NCI-H1436 treated with DMSO at 0.1 percent for 48 hours (cell line): Measurements from ENCODE around the gene DUOX2.
"Not testable (repeated sequence)": the region's sequence is repeated elsewhere in the genome, so short reads cannot be mapped to it uniquely, and the experiment has no call there.

ENCODE experiments used
- DNase-seq: peaks from one replicate; lab custom pipeline; 2025; lab: John Stamatoyannopoulos, UW

Gene DUOX2

DNA sequence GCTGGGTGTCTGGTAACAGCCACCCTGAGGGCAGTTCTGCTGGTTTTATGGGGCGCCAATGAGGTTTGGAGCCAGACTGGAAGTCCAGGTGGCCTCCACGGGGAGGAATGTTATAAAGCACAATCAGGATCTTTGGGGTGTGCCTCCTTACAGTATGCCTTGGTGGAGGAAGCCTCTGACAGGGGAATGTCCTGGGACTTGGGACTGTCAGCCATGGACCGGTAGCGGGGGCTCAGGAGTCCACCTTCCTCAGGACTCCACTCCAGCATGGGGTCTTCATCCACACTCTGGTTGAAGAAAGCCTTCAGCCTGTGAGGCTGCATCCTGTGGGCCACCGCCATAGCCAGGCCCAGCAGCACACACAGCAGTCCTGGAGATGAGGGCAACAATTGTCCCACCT lies 5.0 kb upstream of the DUOX2 start:
- no peak for DNase-seq

DNA sequence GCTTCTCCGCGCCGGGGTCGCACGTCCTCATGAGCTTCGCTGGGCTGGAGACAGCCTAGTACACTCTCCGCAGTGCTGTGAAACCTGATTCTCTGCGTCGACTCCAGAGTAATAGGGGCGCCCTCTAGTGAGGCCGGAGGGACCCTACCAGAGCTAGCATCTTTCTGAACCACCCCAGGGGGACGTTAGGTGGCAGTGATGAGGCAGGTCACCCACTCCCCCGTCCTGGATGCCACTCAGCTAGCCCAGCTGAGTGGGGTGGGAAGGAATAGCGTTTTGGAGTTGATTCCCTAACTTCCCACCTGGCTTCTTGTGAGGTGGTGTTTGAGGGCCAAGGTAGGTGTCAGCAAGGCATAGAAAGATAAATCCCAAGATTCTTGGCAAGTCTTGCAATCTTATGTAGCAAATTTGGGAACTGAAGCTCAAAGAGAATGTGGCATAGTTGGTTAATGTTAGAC lies 4.2 kb upstream of the DUOX2 start:
- DNase-seq = peak; percentile 65

DNA sequence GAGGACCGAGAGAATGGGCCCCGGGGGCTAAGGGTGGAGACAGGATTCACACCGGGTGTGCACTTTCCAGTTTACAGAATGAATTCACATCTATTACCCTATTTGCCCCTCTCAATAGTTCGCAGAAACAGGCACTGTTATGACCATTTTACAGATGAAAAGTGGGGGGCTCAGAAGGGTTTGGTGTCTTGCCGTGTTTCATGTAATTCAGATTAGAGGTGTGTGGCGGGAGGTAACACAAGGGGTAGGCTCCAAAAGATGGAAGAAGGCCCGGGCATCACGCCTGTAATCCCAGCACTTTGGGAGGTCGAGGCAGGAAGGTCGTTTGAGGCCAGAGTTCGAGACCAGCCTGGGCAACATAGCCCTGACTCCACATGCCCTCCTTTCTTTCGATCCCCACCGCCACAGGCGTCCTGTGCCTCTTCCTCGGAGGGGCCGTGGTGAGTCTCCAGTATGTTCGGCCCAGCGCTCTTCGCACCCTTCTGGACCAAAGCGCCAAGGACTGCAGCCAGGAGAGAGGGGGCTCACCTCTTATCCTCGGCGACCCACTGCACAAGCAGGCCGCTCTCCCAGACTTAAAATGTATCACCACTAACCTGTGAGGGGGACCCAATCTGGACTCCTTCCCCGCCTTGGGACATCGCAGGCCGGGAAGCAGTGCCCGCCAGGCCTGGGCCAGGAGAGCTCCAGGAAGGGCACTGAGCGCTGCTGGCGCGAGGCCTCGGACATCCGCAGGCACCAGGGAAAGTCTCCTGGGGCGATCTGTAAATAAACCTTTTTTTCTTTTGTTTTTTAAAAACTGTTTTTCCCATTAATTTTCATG lies 3.5 kb upstream of the DUOX2 start:
- DNase-seq = no peak

DNA sequence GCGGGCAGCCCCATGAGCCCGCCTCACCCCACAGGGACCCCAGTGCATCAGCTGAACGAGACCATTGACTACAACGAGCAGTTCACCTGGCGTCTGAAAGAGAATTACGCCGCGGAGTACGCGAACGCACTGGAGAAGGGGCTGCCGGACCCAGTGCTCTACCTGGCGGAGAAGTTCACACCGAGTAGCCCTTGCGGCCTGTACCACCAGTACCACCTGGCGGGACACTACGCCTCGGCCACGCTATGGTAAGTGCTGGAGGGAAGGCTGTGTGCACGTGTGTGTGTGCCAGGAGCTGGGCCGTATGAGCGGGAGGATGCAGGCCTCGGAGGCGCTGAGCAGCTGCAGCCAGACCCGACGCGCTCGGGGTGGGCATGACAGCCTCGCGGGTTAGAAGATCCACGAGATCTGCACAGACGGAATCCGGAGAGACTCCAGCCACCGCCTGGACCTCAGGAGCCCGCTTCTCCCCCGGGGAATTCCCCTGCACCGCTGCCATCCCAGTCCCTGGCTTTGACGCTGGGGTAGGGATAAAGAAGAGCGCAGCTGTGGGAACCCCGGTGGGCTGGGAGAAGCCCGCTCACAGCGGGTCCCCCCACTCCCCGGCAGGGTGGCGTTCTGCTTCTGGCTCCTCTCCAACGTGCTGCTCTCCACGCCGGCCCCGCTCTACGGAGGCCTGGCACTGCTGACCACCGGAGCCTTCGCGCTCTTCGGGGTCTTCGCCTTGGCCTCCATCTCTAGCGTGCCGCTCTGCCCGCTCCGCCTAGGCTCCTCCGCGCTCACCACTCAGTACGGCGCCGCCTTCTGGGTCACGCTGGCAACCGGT lies 2.7 kb upstream of the DUOX2 start:
- DNase-seq = no peak

DNA sequence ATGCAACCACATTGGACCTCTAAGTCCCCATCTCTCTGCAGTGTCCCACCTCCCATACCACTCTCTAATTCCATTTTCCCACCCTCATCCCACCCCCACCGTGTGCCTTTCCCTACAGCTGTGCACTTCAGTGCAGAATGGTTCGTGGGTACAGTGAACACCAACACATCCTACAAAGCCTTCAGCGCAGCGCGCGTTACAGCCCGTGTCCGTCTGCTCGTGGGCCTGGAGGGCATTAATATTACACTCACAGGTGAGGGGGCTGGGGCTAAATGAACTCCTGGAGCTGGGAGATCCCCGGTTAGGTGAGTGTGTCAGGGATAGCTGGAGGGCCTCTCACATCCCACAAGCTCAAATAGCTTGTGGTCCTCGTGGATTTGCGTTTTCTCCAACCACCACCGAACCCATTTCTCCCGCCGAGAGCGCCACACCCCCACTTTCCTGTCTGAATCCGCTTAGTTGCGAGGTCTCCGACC lies 2.1 kb upstream of the DUOX2 start:
- DNase-seq = no peak

DNA sequence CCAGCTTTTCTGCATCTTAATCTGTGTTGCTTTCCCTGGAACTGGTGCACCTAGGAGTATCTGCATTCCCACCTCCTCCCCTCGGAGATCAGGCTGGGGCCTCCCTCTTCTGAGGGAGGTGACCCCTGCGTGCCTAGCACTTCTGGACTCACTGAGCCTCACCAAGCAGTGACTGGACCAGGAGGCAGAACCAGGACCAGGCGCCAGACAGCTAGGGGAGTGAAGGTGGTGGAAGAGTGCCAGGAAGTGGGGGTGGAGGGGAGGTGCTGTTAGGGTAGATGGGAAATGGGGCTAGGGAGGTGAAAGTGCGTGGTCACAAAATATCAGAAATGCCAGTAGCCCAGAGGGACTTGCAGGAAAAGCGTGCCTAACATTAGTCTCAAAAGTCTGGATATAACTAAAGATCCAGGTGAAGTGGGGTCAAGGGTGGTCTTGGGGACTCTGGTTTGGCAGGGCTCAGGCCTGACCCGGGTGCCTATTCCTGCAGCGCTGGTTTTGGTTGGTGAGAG lies 1.4 kb upstream of the DUOX2 start:
- DNase-seq = no peak

DNA sequence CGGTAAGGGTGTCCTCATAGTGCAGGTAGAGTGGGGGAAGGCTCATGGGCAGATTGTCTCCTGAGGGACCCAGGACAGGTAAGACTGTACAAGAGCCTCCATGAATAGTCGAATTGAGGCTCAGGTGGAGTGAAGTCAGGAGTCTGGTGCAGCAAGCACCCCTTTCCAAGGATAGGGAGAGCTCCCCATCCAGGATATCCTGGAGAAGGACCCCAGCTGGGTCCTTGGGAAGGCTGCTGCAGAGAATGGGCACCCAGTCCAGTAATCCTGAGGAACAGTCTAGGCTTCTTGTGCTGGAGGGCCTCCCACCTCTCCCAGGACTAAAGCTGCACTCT lies 746 bp upstream of the DUOX2 start:
- no peak for DNase-seq

DNA sequence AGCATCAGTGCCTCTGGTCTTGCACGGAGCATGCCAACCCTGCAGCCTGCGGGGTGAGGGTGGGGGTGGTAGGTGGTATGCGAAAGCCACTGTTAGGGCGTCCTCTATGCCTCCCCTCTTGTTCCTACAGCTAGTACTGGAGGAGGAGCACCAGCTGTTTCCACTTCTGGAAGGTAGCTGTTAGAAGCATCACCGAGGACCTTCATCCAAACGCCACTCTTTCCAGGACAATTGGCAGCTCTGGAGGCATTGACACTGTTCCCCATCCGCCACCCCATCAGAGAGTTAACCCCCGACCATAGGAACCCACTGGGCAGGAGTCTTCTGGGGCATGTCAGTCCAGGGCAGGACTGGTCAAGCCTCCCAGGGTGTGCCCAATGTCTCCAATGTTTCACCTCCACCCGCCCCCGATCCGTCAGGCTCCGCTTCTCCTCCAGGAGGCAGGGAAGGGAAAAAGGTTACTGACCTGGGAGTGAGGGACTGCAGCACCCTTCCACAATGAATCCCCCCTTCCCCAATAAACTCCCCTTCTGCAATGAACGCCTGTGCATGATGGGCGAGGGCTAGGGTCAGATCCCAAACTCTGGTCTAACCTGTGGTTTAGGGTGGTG lies 487 bp downstream of the DUOX2 start:
- DNase-seq = no peak

DNA sequence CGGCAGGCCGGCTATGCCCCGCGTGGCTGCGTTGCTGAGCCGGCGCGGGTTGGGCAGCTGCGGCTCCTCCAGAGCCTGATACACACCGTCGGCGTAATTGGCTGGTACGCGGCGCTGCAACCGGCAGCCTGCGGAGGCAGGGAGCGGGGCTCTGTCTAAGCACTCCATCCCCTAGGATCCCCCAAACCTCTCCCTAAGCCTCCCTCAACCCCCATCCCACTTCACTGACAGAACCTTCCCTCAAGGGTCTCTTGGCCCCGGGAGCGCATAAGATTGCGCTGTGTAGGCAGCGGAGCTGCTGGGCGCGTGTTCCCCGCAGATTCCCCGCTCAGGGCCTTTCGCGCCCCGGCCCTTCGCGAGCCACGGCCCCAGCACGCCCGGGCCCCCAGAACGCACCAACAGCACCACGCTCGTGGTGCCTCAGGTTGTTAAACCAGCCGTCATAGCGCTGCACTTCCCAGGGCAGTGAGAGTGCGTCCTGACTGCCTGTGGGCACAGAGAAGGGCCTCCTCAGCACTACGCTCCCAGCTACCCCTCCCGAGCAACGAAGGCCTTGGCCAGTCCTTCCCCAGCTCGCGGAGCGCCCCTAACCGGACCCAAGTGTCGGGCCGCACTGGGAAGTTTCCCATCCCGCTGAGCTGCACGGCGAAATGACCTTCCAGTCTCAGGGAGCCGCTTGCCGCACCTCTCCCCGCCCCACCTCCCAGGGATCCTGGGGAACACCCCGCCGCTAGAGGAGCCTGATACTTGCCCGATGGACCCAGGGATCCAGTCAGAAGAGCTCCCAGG lies 1.2 kb downstream of the DUOX2 start:
- no peak for DNase-seq

DNA sequence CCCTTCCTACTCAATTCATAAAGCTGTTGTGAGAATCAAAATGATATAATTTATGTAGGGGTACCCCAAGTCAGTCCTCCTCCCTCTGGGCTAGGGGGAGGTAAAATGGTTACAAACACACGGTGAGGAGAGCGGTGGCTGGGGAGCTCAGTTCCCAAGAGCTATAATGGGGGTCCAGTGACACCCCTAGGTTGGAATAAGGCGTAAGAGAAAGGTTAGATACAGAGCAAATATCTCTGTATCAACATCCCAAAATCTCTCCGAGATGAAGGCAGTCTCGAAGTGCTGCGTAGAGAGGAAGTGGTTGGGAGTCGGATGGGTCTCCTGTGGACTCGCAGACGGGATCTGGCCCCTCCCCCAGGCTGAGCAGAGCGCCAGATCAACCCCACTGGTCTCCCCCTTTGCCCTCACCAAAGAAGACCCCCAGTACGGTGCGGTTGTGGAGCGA lies 1.8 kb downstream of the DUOX2 start:
- DNase-seq = no peak

DNA sequence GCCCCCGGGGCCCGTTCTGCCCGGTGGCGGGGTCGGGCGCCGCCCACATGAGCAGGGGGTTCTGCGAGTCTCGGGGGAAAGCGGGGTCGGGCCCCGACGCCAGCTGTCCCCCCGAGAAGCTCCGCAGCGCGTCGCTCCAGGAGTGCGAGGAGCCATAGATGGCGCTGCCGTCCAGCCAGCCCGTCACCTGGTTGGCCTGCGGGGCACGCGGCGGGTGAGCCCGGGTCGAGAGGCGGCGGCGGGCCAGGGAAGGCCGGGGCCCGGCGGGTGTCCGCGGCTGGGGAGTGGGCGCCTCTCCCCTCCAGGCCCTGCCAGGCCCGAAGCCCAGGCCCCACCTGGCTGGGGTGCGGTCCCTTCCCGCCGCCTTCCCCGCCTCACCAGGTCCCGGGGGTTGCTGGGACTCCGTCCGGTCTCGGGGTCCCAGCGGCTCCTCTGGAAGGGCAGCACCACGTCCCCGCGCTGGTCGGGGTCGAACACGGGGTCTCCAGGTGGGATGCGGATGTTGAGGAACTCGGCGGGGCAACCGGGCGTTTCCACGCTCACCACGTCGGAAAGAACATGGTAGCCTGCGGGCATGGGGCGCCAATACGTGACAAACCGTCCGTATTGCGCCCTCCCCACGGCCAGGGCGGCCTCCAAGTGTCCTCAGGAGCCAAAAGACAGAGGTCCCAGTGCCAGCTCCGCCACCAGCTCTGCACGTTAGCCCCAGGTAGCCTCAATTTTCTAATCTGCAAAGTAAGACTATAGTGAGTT lies 2.4 kb downstream of the DUOX2 start:
- no peak for DNase-seq

DNA sequence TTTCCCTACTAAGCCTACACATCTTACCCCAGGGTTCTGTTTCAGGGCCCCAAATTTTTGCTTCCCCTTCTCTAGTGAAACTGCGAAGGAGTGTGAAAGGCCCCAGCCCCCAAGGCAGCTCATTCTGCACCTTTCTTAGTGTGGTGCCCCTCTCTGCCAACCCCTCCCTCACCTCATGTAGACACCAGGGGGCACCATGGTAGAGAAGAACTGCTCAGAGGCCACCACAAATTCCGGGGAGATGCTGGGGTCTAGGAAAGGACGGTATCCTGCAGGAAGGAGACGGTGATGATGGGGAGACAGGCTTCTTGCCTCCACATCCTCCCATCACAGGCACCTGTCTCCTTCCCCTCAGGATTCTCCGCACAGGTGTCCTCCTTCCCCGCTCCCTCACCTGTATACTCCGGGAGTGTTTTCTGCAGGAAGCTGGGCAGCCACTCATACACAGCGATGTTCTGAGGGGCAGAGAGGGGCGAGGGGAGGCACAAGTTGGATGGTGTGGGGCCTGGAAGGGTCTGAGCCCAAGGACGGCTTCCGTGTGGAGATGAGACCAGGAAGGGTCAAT lies 3.6 kb downstream of the DUOX2 start:
- no peak for DNase-seq

DNA sequence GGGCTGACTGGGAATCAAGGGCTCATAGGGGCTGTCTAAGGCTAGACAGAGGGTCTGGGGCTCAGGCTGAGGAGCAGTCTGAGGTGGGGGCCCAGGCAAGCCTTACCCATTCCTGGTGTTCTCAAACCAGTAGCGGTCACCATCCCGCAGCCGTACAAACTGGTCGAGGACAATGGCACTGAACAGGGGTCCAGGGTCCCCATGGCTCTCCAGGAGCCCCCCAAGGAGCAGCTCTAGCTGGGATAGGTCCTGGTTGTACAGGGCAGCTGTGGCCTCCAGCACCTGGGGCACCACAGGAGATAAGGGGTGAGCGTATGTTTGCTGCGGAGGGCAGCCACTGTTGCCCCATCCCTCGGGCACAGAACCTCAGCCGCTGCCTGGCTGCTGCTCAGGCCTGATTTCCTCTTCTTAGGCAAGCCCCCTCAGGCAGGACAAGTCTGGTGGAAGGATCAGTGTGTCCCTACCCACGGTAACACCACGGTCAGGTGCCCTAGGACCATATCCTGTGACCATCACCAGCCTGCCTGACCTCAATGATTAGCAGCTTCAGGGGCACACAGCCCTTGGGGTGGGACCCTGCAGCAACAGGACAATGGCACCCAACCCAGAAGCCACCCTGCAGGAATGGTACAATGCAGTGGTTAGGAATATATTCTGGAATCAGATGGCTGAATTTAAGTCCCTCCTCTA lies 5.9 kb downstream of the DUOX2 start:
- no peak for DNase-seq

DNA sequence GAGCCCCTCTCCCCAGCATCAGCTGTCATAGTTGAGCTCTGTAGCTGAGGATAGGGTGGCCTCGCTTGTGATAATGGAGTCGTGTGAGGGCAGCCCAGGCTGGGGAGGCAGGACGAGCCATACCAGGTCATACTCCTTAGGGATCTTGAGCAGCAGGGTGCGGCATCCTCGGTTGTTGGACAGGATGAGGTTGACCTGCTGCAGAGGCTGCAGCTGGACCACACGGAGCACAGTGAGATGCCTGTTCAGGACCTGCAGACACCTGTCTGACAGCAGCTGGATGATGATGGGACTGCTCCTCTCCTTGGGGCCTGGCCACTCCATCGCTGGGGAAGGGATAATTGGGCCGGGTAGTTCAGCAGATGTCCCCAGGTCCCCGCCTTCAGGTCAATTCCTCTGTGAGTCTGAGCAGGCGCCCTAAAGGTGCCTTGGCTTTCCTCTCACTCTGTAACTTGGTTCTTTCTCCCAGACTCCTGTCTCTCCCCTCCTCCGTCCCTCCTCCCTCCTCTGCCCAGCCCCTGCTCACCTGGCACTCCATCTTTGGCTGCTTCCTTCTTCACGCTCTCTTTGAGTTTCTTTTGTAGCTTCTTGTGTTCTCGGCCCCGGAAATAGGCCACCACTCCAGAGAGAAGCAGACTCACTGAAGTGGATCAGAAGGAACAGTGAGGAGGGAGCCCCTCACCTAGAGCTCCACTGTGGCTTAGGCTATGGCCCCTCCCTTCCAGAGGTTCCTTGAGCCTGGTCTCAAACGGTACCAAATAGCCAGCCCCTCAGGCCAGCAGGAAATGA lies 7.8 kb downstream of the DUOX2 start:
- no peak for DNase-seq

DNA sequence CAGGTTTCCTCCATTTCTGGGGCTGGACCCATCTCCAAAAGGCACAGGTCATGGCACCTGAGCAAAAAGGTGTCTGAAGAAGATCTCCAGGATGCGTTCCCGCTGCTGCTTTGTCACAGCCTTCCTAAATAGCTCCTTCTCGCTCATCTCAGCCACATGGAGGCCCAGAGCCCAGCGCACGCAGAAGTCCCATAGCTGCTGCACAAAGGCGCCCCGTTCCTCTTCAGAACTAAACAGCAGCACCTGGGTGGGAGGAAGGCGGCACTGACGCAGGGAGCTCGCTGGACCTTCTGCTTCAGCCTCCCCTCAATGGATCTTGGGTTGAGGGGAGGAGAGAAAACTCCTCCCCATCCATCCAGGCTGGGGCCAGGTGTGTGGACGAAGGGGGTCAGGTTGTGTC lies 8.4 kb downstream of the DUOX2 start:
- no peak for DNase-seq

DNA sequence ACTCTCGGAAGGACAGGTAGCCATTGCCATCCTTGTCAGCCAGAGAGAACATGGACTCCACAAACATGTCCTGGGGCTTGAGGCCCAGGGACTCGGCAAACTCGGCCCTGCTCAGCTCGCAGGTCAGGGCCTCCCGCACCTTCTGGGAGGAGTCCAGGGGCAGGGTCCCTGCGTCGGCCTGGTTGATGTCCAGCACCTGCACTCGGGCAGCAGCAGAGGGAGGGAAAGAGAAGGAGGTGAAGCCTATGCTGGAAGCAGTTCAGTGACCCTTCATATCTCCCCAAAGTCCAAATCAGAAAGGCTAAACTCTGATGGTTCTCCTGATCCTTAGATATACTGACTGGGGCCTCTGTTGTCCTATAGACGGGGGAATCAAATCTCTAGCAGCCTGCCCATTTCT lies 9.8 kb downstream of the DUOX2 start:
- DNase-seq = not testable (repeated sequence)

DNA sequence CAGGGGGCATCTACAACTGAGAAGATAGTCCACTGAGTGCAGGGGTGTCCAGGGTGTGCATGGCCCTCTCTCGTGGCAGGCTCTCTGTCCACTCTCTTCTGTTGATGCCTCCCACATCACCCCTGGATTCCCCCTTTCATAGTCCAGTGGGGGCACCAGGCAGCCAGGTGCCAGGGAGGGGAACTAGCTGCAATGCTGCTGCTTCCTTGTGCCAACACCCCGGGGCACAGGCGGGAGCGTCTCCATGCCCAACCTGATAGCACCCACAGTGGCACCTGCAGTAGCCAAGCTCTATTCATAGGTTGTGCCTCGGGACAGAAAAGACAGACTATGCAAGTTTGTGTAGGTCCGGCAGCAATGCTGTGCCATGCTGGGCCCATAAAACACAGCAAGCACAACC lies 11.7 kb downstream of the DUOX2 start:
- DNase-seq = no peak

DNA sequence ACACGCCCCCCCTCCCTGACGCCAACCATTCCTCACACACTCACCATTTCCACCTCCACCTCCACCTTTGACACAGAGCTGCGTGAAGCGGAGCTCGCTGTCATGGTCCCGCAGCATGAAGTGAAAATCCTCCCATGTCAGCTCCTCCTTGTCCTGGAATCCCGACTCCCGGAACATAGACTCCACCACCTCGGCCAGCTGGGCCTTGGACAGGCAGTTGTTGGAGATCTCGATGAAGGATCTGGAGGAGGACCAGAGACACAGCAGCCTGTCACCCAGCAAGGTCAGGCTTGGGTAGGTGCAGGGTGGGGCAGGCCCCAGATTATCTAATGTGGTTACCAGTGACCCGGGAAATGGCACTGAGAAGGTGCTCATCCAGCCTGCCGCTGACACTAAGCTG lies 12.2 kb downstream of the DUOX2 start:
- no peak for DNase-seq
